ENCODE results near the gene TSR1. TPM values are rescaled to one million over a fixed set of nuclear protein-coding genes. Genes with fewer than 3 reads are reported as not detected.
A peak's percentile ranks its signal among the peaks of the same experiment; 100 is the strongest.

Gene TSR1
- 53.7 TPM for polyA plus RNA-seq (2013, experiment 1 of 2; ENCODE audit: insufficient read length)
- polyA plus RNA-seq (2013, experiment 2 of 2; ENCODE audit: insufficient read length): 49.1 TPM

- DNase-seq: peak; percentile 91
Measured at GRCh38 chr17:2336215-2336851, at the start of gene TSR1. TSR1 (minus strand) TSS chr17:2336457; CDS start chr17:2336427, 30 bp downstream.

- DNase-seq: no peak
Measured at GRCh38 chr17:2385240-2386210, 49.3 kb upstream of the TSR1 start.

- no peak for DNase-seq
Measured at GRCh38 chr17:2384439-2385127, 48.3 kb upstream of the TSR1 start.

- no peak for DNase-seq
Measured at GRCh38 chr17:2383628-2384167, 47.4 kb upstream of the TSR1 start.

- no peak for DNase-seq
Measured at GRCh38 chr17:2380950-2381649, 44.8 kb upstream of the TSR1 start.

- no peak for DNase-seq
Measured at GRCh38 chr17:2380226-2380922, 44.1 kb upstream of the TSR1 start.

- DNase-seq: no peak
Measured at GRCh38 chr17:2379489-2380225, 43.4 kb upstream of the TSR1 start.

- no peak for DNase-seq
Measured at GRCh38 chr17:2378905-2379304, 42.6 kb upstream of the TSR1 start.

- no peak for DNase-seq
Measured at GRCh38 chr17:2377659-2378058, 41.4 kb upstream of the TSR1 start.

- no peak for DNase-seq
Measured at GRCh38 chr17:2376107-2376506, 39.9 kb upstream of the TSR1 start.

- DNase-seq: no peak
Measured at GRCh38 chr17:2375406-2375805, 39.1 kb upstream of the TSR1 start.

- DNase-seq: no peak
Measured at GRCh38 chr17:2374549-2375285, 38.5 kb upstream of the TSR1 start.

GRCh38 chr17:2373179-2373578, 36.9 kb upstream of the TSR1 start:
- no peak for DNase-seq

GRCh38 chr17:2372681-2373080, 36.4 kb upstream of the TSR1 start:
- DNase-seq: no peak

GRCh38 chr17:2372180-2372579, 35.9 kb upstream of the TSR1 start:
- no peak for DNase-seq

GRCh38 chr17:2371183-2372130, 35.2 kb upstream of the TSR1 start:
- no peak for DNase-seq

GRCh38 chr17:2370211-2370589, 33.9 kb upstream of the TSR1 start:
- DNase-seq: no peak

- no peak for DNase-seq
Measured at GRCh38 chr17:2369551-2370210, 33.4 kb upstream of the TSR1 start.
